ENCODE data around the gene C4orf50.
"Not testable (repeated sequence)": the region's sequence is repeated elsewhere in the genome, so short reads cannot be mapped to it uniquely, and the experiment has no call there.

The C4orf50 gene

DNA sequence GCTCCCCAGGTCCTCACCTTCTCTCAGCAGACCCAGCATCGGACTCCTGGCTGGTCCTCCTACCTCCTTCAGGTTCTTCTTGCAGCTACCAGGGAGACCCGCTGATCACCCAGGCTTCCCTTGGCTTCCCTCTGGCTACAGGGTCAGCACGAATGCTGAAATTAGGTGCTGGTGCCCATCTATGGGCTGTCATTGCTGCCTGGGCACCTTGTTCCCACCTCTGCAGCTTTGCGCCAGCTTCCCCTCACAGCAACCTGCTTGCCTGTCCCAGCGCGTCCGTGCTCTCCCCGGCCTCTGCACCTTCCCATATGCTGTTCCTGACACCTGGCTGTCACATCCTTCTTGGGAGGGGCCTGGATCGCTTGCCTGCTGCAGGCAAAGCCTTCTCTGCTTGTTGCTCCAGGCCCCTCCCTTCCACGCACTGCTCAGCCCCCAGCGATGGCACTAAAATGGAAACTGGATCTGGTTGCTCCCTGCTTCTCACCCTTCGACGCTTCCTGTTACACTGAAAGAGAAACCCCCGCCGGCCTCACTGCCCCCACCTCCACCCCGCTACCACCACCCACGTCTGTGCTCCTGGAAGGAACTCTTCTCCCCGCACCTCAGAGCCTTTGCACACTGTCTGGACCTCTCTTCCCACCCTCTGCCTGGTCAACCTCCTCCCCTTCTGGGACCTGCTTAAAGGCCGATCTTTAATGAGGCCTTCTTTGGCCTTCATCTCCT, 22.2 kb downstream of the C4orf50 start:
- H3K4me3 ChIP-seq (ENCODE audit: low read depth, low read length), result no peak overlapping the region
- POLR2A ChIA-PET, result no interaction called here
- TF ChIP-seq, protein P1, sequence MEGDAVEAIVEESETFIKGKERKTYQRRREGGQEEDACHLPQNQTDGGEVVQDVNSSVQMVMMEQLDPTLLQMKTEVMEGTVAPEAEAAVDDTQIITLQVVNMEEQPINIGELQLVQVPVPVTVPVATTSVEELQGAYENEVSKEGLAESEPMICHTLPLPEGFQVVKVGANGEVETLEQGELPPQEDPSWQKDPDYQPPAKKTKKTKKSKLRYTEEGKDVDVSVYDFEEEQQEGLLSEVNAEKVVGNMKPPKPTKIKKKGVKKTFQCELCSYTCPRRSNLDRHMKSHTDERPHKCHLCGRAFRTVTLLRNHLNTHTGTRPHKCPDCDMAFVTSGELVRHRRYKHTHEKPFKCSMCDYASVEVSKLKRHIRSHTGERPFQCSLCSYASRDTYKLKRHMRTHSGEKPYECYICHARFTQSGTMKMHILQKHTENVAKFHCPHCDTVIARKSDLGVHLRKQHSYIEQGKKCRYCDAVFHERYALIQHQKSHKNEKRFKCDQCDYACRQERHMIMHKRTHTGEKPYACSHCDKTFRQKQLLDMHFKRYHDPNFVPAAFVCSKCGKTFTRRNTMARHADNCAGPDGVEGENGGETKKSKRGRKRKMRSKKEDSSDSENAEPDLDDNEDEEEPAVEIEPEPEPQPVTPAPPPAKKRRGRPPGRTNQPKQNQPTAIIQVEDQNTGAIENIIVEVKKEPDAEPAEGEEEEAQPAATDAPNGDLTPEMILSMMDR (IDR thresholded peaks at IDR 0.05; ENCODE audit: insufficient read depth, low read length, missing control alignments), result no peak
- DNase-seq (ENCODE audit: low read depth, low spot score), result no peak
- CTCF ChIA-PET, result interaction anchor here (1.0 kb wide), 1 partner anchor 331 kb away, joined by 3 read pairs; no protein-coding TSS in a partner anchor

DNA sequence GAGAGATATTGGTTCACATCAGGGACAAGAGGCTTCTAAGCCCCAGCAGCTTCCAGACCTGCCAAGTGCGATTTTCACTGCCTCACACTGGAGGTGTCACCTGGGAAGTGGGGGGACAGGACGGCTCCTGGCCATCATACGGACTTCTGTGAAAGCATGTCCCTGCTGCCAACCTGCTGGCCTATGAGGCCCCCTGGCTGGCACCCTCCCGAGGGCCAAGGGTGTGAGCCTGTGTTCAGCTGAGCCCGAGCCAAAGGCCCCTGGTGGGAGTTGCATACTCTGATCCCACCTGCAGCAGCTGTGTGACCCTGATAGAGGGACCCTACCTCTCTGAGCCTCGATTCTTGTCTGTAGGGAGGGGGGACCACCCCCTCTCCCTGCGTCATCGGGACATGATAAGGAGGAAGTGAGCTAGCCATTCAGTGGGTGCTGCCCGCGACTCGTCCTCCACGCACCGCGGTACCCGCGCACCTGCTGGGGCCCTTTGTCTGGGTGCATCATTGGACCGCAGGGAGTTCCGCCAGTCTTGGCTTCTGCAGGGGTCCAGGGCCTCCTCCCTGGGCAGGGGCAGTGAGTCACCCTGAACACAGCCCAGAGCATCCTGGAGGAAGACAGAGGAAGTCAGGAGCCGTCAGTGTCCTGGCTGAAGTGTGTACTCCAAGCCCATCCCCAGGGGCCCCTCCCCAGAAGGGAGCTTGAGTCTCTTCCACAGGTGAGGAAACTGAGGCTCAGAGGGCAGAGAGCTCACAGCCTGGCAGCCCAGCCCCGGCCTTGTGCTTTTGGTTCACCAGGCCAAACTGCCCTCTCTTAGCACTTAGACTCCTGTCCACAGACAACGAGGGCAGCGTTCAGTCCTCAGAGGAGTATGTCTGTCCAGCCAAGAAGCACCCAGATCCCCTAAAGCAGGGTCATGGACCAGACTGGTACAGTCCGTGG, 24.1 kb downstream of the C4orf50 start:
- H3K4me3 ChIP-seq (ENCODE audit: low read depth, low read length), result no peak overlapping the region
- TF ChIP-seq, protein P1 (IDR thresholded peaks at IDR 0.05; ENCODE audit: insufficient read depth, low read length, missing control alignments), result no peak
- POLR2A ChIA-PET, result no interaction called here
- no peak for DNase-seq (ENCODE audit: low read depth, low spot score)
- CTCF ChIA-PET, result no interaction called here

- H3K4me3 ChIP-seq (ENCODE audit: low read depth, low read length); DNase-seq (ENCODE audit: low read depth, low spot score); POLR2A ChIA-PET; CTCF ChIA-PET: not testable (repeated sequence)
Observed at GRCh38 chr4:5993346-5993745, 24.9 kb downstream of the C4orf50 start.

- TF ChIP-seq, protein P1 (IDR thresholded peaks at IDR 0.05; ENCODE audit: insufficient read depth, low read length, missing control alignments), result no peak
- DNase-seq (ENCODE audit: low read depth, low spot score), result no peak
- POLR2A ChIA-PET, result no interaction called here
- CTCF ChIA-PET, result interaction anchor here (1.1 kb wide), 1 partner anchor 10 kb away, joined by 3 read pairs; no protein-coding TSS in a partner anchor
- no peak overlapping the region for H3K4me3 ChIP-seq (ENCODE audit: low read depth, low read length)
Observed at GRCh38 chr4:5992828-5993321, 25.4 kb downstream of the C4orf50 start.

DNA sequence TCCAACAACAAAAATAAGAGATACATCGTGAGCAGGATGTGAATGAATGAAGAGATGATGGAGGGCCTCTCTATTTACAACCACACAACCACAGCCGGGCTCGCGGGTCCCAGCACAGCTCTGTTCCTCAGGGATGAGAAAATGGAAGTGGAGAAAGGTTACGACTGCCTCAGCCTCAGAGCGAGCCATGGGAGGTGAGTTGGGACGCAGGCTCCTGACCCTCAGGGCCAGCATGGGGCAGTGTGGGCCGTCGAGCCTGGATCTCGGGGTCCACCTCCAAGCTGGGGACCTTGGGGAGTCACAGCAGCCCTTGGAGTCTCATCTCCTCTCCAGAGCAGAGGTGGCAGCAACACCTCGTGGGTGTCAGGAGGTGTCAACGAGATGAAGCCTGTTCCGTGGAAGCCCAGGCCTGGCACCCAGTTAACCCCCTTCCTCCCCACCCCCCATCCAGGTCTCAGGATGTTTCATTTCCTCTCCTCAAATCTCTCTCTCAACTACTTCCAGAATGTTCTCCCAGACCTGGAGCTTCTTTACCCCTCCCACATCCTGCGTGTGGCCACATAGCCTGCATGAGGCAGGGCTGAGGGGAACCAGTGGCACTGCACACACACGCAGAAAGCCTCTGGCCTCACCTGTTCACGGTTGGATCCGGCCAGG, 25.9 kb downstream of the C4orf50 start:
- CTCF ChIA-PET, result interaction anchor here (1.1 kb wide), 1 partner anchor 10 kb away, joined by 3 read pairs; no protein-coding TSS in a partner anchor
- DNase-seq (ENCODE audit: low read depth, low spot score), result no peak

GRCh38 chr4:5991405-5991804, 26.8 kb downstream of the C4orf50 start:
- DNase-seq (ENCODE audit: low read depth, low spot score), result no peak
- TF ChIP-seq, protein P1 (IDR thresholded peaks at IDR 0.05; ENCODE audit: insufficient read depth, low read length, missing control alignments), result no peak
- POLR2A ChIA-PET, result no interaction called here
- CTCF ChIA-PET, result interaction anchor here (1.1 kb wide), 1 partner anchor 11 kb away, joined by 3 read pairs; no protein-coding TSS in a partner anchor
- H3K4me3 ChIP-seq (ENCODE audit: low read depth, low read length), result no peak overlapping the region

More for the DNA sequence above, 25.9 kb downstream of the C4orf50 start:
- no peak overlapping the region for H3K4me3 ChIP-seq (ENCODE audit: low read depth, low read length)
- TF ChIP-seq, protein P1 (IDR thresholded peaks at IDR 0.05; ENCODE audit: insufficient read depth, low read length, missing control alignments), result no peak
- POLR2A ChIA-PET, result no interaction called here

All from AG04449 (cell line).